A549 (cell line): ENCODE measurements around the gene SCD. TPM values are rescaled to one million over a fixed set of nuclear protein-coding genes. Genes with fewer than 3 reads are reported as not detected.

Experiments used
- ATAC-seq, 2 experiments: fragments of 200-7000 bp in 1 of 2; fragments of >200 bp in 1 of 2; cut with Nextera tagmentation in 1 of 2; cut with Tn5 transposase in 1 of 2; 3 replicates each; pipeline versions ENCODE4 v1.8.0 to v1.9.1; 2018 to 2020; ENCODE audit warnings: mild to moderate bottlenecking in 1 of 2, moderate library complexity in 1 of 2
- CTCF ChIA-PET: fragments of 300-600 bp; sonication (Branson Sonifier 250); formaldehyde crosslinking; extraction: SDS; loops from one replicate; lab custom pipeline; 2021; ENCODE audit warnings: antibody characterized with exemption, inconsistent platforms; lab: Yijun Ruan, JAX
- POLR2A ChIA-PET: fragments of 350-600 bp; formaldehyde crosslinking; extraction: SDS; loops from one replicate; lab custom pipeline; 2021; ENCODE audit warnings: antibody characterized with exemption, inconsistent platforms; lab: Yijun Ruan, JAX
- DNase-seq, 2 experiments: peaks; one replicate each; pipeline versions ENCODE4 v3.0.0 to v3.0.0-alpha.2; 2011 to 2016; ENCODE audit warnings: low read depth in 1 of 2, low spot score in 1 of 2
- FAIRE-seq: peaks from 2 replicates; lab custom pipeline; 2011; peaks lifted over from hg19 to GRCh38; lab: Jason Lieb, UNC
- H3K27ac ChIP-seq, 2 experiments: fragments of >200 bp; sonication (Bioruptor Twin); formaldehyde crosslinking; 3 replicates each; pipeline ENCODE4 v1.5.1; 2016 to 2017
- H3K4me1 ChIP-seq: fragments of >200 bp; sonication (Bioruptor Twin); formaldehyde crosslinking; 3 replicates; pipeline ENCODE4 v1.6.1; 2016
- H3K4me2 ChIP-seq: fragments of >200 bp; sonication (Bioruptor Twin); formaldehyde crosslinking; 3 replicates; pipeline ENCODE4 v1.6.1; 2016
- H3K4me3 ChIP-seq: fragments of >200 bp; sonication (Bioruptor Twin); formaldehyde crosslinking; 3 replicates; pipeline ENCODE4 v1.5.1; 2016
- H3K9me3 ChIP-seq: fragments of >200 bp; sonication (Bioruptor Twin); formaldehyde crosslinking; 3 replicates; pipeline ENCODE4 v1.6.1; 2016
- BHLHE40 ChIP-seq: IDR thresholded peaks from 2 replicates; pipeline ENCODE4 v1.6.1; 2012; ENCODE audit warnings: low read depth, low read length, inconsistent platforms
- CBX2 ChIP-seq: fragments of 200-600 bp; sonication (generic); IDR thresholded peaks from 2 replicates; pipeline ENCODE4 v1.6.1; 2016; ENCODE audit warnings: low read depth, mild to moderate bottlenecking, borderline replicate concordance
- CEBPB ChIP-seq, 2 experiments: fragments of >200 bp in 1 of 2; sonication (Bioruptor Twin) in 1 of 2; formaldehyde crosslinking in 1 of 2; IDR thresholded peaks; 2 replicates each; pipeline ENCODE4 v1.6.1; 2012 to 2016
- EHMT2 ChIP-seq: fragments of 200-600 bp; sonication (generic); IDR thresholded peaks from 2 replicates; pipeline ENCODE4 v1.6.1; 2016; ENCODE audit warnings: antibody characterized with exemption, low read depth, mild to moderate bottlenecking, moderate library complexity
- EP300 ChIP-seq, 2 experiments: fragments of >200 bp; sonication (Bioruptor Twin); formaldehyde crosslinking; IDR thresholded peaks; 2 replicates in 1 of 2; 3 replicates in 1 of 2; pipeline ENCODE4 v1.6.1; 2016 to 2017
- GATA3 ChIP-seq: IDR thresholded peaks from 2 replicates; pipeline ENCODE4 v1.6.1; 2012; ENCODE audit warnings: borderline replicate concordance
- HDAC2 ChIP-seq: fragments of 200-600 bp; sonication (generic); IDR thresholded peaks from 2 replicates; pipeline ENCODE4 v1.6.1; 2016
- HEYL ChIP-seq: fragments of 250-450 bp; sonication (Bioruptor Pico); IDR thresholded peaks from 2 replicates; pipeline ENCODE4 v1.8.0; 2021; ENCODE audit warnings: mild to moderate bottlenecking, moderate library complexity
- HOXA7 ChIP-seq: fragments of 250-450 bp; sonication (Bioruptor Pico); IDR thresholded peaks from 2 replicates; pipeline ENCODE4 v1.5.0; 2020; ENCODE audit warnings: mild to moderate bottlenecking, moderate library complexity
- KDM1A ChIP-seq: fragments of 200-600 bp; sonication (generic); IDR thresholded peaks from 2 replicates; pipeline ENCODE4 v1.6.1; 2016; ENCODE audit warnings: low read depth, mild to moderate bottlenecking
- KDM5A ChIP-seq: fragments of 200-600 bp; sonication (generic); IDR thresholded peaks from 2 replicates; pipeline ENCODE4 v1.6.1; 2016; ENCODE audit warnings: antibody characterized with exemption, mild to moderate bottlenecking
- MAZ ChIP-seq: fragments of 150-350 bp; IDR thresholded peaks from 2 replicates; pipeline ENCODE4 v1.6.1; 2014; ENCODE audit warnings: antibody characterized with exemption, low read depth, low read length, borderline replicate concordance
- MYC ChIP-seq: IDR thresholded peaks from 2 replicates; pipeline ENCODE4 v1.6.1; 2012; ENCODE audit warnings: mild to moderate bottlenecking, inconsistent platforms, low read length, improper control_type of control experiment, borderline replicate concordance
- POLR2AphosphoS2 ChIP-seq: conservative IDR thresholded peaks from 2 replicates; pipeline ENCODE4 v1.6.1; 2012; ENCODE audit warnings: low read length, improper control_type of control experiment, inconsistent platforms
- RARB ChIP-seq: fragments of 250-450 bp; sonication (Bioruptor Pico); IDR thresholded peaks from 2 replicates; pipeline ENCODE4 v1.8.0; 2021; ENCODE audit warnings: mild to moderate bottlenecking, moderate library complexity
- RCOR1 ChIP-seq: fragments of 150-350 bp; IDR thresholded peaks from 2 replicates; pipeline ENCODE4 v1.6.1; 2014; ENCODE audit warnings: antibody characterized with exemption, low read length, low read depth
- RNF2 ChIP-seq: fragments of 200-600 bp; sonication (generic); IDR thresholded peaks from 2 replicates; pipeline ENCODE4 v1.6.1; 2016; ENCODE audit warnings: low read depth, mild to moderate bottlenecking, antibody characterized with exemption, moderate library complexity, borderline replicate concordance
- SREBF2 ChIP-seq: fragments of 450-650 bp; IDR thresholded peaks from 2 replicates; pipeline ENCODE4 v1.6.1; 2014; ENCODE audit warnings: mild to moderate bottlenecking, moderate library complexity
- ZC3H11A ChIP-seq: fragments of 450-650 bp; IDR thresholded peaks from 2 replicates; pipeline ENCODE4 v1.6.1; 2014; ENCODE audit warnings: antibody characterized with exemption, mild to moderate bottlenecking
- ZFP36 ChIP-seq: fragments of 450-650 bp; IDR thresholded peaks from 2 replicates; pipeline ENCODE4 v1.6.1; 2014; ENCODE audit warnings: borderline replicate concordance; ENCODE audit not compliant: partially characterized antibody
- ZNF302 ChIP-seq: fragments of 250-450 bp; sonication (Bioruptor Pico); IDR thresholded peaks from 2 replicates; pipeline ENCODE4 v1.9.0; 2021; ENCODE audit warnings: inconsistent platforms, mild to moderate bottlenecking, moderate library complexity
- WGBS: methylation state at CpG from one replicate; pipeline ENCODE4 v1.1.6; 2017; ENCODE audit errors: missing lambda C conversion rate; 5-methylcytosine and 5-hydroxymethylcytosine counted together
- polyA plus RNA-seq, 4 experiments: library from polyadenylated mRNA; depleted of rRNA in 3 of 4; stranded (reverse); fragments of >200 nt; fragmentation: RNase III in 1 of 4; extraction: RNeasy Plus Mini Kit Qiagen cat#74134 plus additional on column Dnase treatment in 1 of 4; gene quantifications; 2 replicates in 3 of 4; 3 replicates in 1 of 4; pipeline ENCODE4 v1.2.3, GENCODE V29; 2011 to 2017
- TF ChIP-seq, protein P1 (sequence below): IDR thresholded peaks from 2 replicates; pipeline ENCODE4 v1.6.1; 2012; ENCODE audit warnings: low read depth, borderline replicate concordance
- TF ChIP-seq, protein P2 (sequence below): IDR thresholded peaks from 2 replicates; pipeline ENCODE4 v1.6.1; 2012

Gene SCD
- polyA plus RNA-seq, 2 of the 4 experiments (the other 2 are of a cell fraction), result 348 to 496 TPM

DNA sequence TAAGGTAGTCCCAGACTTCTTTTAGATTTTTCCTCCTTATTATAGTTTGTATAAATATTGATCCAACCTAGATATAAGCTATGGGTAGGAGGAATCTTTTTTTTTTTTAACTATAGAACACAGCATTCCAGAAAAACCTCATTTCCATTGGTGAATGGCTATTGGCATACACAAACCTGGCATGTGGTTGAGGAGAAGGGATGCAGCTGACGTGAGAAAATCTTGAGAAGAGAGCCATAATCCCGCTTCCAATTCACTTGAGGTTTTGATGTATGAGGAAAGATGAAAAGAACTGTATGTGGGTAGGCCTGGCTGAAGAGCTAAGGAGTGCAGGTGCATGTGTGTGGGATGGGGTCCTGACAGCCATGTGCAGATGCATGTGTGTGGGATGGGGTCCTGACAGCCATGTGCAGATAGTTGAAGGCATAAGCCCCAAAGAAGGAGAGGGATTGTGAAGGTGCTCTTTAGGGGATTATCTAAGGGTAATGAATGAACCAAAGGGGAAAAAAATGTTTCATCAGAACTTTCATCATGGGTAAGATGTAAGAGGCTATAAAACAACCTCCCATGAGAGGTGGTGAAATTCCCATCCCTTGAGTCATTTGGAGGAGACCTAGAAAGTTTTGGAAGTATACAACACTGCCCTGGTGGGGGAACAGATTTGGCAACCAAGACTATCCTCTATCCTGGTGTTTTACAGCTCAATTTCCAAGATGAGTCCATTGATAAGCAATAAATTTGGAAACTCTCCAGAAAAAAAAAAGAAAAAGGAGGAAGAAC lies 13.2 kb upstream of the SCD start:
- Histone ChIP-seq H3K4me1 (peaks cover 5% of the 10 kb centered on the region; the same call in 2 of the 3 replicates), H3K4me3 (no peak overlapping the region), H3K27ac (no peak overlapping the region), H3K4me2 (no peak overlapping the region), H3K9me3 (no peaks in the 10 kb centered on the region)
- POLR2A ChIA-PET, result interaction anchor here (1.2 kb wide), 1 partner anchor 39 kb away, joined by 4 read pairs; no protein-coding TSS in a partner anchor
- FAIRE-seq, result no peak
- TF ChIP-seq CBX2, result no peak
- TF ChIP-seq KDM5A, result no peak
- TF ChIP-seq ZC3H11A, result no peak
- TF ChIP-seq CEBPB (IDR thresholded peaks at IDR 0.05), result no peak
- TF ChIP-seq MAZ, result no peak
- no peak for TF ChIP-seq SREBF2
- no peak for TF ChIP-seq ZNF302
- no peak for TF ChIP-seq MYC
- no peak for TF ChIP-seq KDM1A
- TF ChIP-seq, protein P1, sequence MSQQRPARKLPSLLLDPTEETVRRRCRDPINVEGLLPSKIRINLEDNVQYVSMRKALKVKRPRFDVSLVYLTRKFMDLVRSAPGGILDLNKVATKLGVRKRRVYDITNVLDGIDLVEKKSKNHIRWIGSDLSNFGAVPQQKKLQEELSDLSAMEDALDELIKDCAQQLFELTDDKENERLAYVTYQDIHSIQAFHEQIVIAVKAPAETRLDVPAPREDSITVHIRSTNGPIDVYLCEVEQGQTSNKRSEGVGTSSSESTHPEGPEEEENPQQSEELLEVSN, result no peak
- TF ChIP-seq, all 56 proteins: peak for 0
- ATAC-seq (no peak), DNase-seq (no peak)
- CTCF ChIA-PET, result interaction anchor here (0.8 to 28.5 kb wide), 7 partner anchors 18 to 180 kb away, joined by 3 to 534 read pairs (median 4); partner anchors contain the start of gene SEC31B
- WGBS, result 35% methylated on average over 2 of the region's 2 CpGs

DNA sequence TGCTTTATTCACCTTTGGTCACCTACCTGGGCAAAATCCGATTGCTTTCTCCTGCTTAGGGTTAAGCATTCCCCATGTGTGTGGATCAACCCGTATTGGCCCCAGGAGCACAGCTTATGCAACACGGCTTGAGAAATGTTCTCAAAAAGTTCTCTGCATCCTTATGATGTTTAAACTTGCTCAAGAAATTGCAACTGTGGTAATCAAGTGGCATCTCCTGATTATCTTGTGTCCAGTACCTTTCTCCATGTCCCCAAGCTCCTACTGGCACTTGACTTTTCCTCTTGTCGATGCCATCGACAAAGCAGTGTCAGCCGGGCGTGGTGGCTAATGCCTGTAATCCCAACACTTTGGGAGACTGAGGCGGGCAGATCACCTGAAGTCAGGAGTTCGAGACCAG lies 12.3 kb upstream of the SCD start:
- Histone ChIP-seq H3K4me2 (no peak overlapping the region), H3K9me3 (no peaks in the 10 kb centered on the region), H3K4me3 (no peak overlapping the region), H3K27ac (no peak overlapping the region), H3K4me1 (peaks cover 5% of the 10 kb centered on the region; the same call in 2 of the 3 replicates)
- POLR2A ChIA-PET, result interaction anchor here (1.2 kb wide), 1 partner anchor 38 kb away, joined by 4 read pairs; no protein-coding TSS in a partner anchor
- no peak for ATAC-seq
- no peak for DNase-seq
- no peak for TF ChIP-seq CBX2
- no peak for TF ChIP-seq HOXA7 (CRISPR knock-in tag)
- TF ChIP-seq HEYL (CRISPR knock-in tag), result no peak
- no peak for TF ChIP-seq EP300 (IDR thresholded peaks at IDR 0.05)
- TF ChIP-seq BHLHE40, result no peak
- TF ChIP-seq, protein P2, sequence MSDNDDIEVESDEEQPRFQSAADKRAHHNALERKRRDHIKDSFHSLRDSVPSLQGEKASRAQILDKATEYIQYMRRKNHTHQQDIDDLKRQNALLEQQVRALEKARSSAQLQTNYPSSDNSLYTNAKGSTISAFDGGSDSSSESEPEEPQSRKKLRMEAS, result no peak
- no peak for TF ChIP-seq GATA3
- TF ChIP-seq POLR2AphosphoS2, result no peak
- TF ChIP-seq RARB (CRISPR knock-in tag), result no peak
- no peak for TF ChIP-seq EHMT2
- no peak for TF ChIP-seq HDAC2
- TF ChIP-seq ZFP36, result no peak
- TF ChIP-seq RNF2, result no peak
- TF ChIP-seq MYC, result no peak
- TF ChIP-seq RCOR1, result no peak
- 51% methylated on average over 9 of the region's 9 CpGs for WGBS
- CTCF ChIA-PET, result interaction anchor here (1.1 to 28.5 kb wide), 3 partner anchors 19 to 179 kb away, joined by 3 to 534 read pairs (median 353); partner anchors contain the start of gene SEC31B
- no peak for FAIRE-seq
